Putamen (tissue), 1 donor: ENCODE measurements around the gene MARF1.
"Not testable (repeated sequence)": the region's sequence is repeated elsewhere in the genome, so short reads cannot be mapped to it uniquely, and the experiment has no call there.

ENCODE experiments used
- DNase-seq: peaks from one replicate; pipeline ENCODE4 v3.0.0-alpha.2; 2016; ENCODE audit warnings: low spot score

Gene MARF1

DNA sequence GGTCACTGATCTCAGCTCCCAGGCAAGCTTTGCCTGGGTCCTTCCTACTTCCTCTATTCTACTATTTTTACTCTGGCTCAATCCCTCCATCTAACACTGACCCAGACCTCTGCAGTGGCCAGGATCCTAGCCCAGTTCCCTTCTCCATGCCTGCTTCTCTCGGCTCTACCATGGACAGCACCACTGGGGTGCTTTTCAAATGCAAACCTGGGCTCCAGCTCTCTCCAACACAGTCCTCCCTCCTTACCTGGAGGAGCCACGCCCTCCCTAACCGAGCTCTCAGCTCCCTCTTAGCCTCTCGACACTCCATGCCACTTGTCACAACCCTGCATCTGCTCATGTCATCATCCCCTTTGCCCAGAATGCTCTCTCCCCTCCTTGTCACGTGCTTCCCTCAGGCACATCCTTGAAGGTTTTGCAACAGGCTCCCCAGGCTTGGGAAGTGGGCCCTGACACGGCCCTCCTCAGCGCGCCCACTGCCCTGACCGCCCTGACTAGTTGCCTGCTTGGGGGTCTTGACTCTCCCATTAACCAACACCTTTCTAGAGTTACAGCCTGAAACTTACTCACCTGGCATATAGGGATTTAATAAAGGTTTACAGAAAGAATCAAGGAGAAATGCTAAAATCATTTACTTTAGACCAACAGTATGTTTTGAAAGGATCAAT is 41.6 kb downstream of the MARF1 start:
- DNase-seq = no peak

DNA sequence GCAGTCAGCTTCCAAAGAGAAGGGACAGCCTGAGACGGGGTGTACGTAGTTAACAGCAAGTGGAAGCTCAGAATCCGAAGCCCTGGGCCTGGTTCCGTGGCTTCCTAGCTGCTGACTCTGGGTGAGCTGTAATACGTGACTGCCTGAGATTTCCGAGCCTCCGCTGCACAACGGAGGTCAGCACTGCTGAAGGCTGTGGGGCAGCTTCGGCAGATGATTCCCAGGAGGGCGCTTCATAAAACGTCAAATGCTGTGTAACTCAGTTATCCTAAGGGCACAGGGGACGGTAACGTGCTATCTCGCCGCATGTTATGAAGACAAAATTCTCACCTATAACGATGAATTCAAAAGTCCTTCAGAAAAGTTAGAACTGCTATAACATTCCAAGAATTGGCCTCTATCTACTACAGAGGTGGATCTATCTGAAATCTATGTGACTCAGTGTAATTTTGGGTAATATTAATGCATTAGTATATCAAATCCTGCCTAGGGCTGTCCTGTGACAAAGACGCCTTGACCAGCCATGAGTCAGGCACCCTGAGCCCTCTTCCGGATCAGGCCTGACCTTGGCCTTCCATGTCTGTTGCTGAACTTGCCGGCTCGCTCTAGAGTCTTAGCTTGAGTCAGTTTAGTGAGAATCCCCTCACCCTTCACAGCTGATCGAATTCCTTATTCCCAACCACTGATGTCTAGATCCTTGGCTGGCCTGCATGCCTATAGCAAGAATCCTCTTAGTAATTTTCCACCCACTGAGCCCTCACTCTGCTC is 43.5 kb downstream of the MARF1 start:
- DNase-seq = no peak

DNA sequence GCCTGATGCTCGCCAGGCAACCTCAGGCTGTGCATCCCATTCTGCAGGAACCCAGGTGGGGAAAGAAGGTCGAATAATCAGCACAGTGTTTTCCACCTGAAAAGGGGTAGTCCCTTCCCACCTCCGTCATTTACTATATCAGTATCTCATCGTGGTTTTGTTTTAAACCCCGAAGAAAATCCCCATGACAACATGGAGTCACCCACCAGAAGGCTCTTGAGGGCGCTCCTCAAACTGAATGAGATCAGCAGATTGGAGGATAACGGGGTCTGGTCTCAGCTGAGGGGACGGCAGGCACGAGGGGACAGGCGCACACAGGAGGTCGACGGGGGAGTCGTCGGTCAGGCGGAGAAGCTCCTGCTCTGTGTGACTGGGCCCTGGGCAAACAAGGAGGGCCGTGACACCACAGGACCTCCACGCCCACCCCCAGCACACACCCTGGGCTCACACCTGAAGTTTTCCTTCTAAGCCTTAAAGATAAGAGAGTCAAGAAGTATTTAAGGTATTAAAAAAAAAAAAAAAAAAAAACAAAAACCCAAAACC is 44.2 kb downstream of the MARF1 start:
- no peak for DNase-seq

DNA sequence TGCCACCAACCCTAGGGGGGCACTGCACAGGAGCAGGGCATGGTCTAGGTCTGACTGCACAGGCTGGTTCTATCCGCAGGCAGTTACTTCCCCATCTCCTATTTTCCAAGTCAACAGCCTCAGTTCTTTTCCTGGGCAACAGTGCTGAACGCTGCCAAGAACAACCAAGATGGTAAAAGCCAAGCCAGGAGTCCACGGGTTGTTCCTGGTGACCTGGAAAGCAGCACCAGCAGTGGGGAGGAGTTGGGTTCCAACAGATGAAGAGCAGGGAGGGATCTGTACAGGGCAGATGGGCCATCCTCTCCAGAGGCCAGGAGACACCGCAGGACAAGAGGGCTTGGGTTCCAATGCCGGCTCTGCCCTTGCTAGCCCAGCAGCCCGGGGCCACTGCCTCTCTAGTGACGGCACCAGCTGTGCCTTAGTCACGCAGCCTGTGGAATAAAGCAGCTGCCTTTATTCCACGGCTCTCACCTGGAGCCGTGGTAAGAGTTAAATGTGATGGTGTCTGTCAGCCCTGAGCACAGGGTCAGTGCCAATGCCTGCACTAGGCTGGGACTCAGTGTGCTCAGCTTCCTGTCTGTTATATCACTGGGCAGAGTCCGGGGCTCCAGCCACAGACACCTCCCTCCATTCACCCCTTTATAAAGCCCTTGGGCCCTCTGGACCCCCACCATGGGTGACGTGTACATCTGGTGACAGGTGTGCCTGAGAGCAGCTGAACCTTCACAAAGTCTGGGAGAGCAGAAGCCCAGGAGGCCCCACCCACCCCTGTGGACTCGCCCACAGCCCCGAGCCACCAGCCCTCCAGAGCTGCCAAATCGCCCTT is 44.9 kb downstream of the MARF1 start:
- DNase-seq = no peak

DNA sequence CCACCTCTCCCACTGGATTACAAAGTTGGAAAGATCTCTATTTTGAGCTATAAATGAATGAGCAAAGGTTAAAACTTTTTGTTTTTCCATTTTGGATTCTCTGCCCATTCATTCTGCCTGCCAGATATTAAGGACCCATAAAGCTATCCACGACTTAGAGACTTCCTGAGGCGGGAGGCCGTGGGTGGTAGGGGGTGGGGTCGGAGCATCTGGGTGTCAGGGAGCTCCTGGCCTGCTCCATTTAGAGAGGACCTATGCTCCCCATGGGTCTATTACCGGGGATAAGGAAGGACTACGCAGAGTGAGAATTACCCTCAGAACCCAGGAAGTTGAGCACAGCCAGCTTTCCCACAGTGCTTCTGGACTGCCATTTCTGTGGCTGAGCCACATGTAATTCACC is 45.8 kb downstream of the MARF1 start:
- no peak for DNase-seq

DNA sequence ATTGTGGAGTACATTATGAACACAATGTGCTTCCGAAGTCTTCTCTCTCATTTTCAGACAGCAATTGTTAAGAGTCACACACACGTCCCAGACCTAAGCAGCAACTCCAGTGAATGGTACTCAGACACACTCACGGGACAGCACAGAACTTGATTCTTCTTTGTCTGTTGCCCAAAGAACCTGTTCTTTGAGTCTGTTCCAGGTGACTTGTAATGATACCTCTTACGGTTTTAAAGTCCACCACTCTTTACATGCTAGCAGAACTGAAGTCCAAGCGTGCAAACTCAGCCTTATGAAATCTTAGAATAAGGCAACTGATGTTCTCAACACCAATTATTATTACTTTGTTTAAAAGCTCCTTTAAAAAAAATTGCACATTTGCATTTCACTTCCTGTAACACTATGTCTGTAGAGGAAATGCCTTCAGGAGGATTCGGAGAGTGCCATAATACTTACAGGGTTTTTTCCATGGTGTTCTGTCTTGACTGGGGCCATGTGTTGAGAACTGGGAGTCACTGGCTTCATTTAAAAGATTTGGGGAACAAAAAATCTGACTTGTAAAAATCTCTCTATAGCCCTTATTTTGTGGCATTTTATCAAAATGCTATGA is 48.1 kb downstream of the MARF1 start:
- no peak for DNase-seq

DNA sequence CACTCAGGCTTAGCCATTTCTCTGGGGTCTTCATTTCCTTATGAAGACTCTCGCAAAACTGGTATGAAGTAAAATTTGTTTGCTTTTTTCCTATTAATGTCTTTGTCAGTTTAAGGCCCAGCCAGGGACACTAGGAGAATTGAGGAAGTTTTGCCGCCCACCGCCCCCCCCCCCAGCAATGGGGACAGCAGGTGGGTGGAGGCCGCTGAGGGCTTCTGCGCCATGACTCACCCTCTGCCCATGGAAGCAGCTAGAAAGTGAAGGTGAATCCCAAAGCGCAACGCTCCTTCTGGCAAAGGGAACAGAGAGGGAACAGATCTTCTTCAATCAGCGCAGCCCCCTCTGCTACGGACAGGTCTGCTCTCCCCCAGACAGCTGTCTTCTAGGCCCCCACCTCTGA is 49.7 kb downstream of the MARF1 start:
- DNase-seq = no peak

DNA sequence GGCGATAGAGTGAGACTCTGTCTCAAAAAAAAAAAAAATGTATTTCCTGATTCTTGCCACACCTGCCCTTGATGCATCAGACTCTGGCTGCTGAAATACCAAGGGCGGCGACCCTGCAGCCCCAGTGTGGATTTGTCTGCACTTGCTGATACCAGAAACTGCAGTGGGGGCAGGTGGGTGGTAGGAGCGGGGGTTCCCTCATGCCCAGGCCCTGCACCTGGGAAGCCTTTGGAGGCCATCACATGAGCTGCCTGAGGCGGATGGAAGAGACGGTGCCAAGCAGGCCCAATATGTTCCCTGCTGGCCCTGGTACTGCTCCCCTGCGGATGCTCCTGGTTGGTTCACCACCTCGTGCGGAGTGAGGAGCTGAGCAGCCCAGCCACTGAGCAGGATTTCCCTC is 50.6 kb downstream of the MARF1 start:
- DNase-seq = no peak

DNA sequence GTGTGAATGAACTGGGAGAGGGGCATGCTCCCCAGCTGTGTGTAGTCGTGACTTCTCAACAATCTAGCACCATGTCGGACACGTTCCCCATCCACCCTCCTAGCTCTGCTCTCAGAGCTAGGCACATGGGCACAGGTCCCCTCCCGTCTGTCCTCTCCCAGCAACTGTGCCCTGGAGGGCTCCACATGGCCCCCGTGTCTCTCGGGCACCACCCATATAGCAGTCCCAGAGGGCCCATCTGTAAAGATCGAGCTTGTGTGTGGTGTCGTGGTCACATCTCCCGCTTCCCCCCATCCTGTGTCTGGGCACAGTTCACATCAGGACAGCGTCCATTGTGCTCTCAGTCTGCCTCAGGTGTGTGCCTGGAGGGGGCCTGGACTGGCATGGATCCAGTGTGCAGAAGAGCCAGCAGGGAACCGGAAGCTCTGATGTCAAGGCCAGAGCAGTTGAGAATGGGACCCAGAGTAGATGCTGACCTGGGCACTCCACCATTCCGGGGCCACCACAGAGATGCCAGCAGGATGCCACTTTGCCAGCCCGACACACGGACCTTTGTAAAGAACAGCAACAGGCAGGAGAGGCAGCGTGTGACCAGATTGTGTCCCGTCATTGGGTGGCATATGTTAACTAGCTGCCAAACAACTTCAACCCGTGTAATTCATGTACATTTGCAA is 55.7 kb downstream of the MARF1 start:
- no peak for DNase-seq

DNA sequence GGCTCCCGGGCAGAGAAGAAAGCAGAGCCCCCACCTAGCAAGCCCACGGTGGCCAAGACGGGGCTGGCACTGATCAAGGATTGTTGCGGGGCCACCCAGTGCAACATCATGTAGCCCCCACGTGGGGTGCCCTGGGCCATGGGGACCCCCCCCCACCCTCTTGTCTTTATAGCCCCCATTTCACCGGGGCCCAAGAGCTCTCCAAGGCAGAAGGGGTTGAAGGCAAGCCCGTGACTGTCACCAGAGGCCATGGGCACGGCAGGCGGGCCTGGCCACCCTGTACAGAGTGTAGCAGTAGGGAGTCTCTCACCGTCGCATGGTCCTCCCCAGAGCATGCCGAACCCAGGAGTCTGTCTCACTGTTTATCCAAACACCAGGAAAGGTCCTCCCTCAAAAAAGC is 56.2 kb downstream of the MARF1 start:
- no peak for DNase-seq

DNA sequence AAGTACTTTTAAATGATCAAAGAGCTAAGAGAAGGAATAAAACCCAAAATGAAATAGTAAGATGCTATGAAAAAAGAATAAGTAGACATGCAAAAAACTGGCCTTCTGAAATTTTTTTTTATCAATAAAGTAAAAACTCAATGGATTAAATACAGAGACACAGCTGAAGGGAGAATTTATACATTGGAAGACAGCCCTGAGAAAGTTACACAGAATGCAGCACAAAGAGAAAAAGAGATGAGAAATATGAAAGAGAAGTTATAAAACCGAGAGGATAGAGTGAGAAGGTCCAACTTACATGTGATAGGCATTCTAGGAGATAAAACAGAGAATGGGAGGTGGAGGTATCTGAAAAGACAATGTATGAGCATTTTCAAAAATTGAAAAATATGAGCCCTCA is 57.0 kb downstream of the MARF1 start:
- DNase-seq = no peak

DNA sequence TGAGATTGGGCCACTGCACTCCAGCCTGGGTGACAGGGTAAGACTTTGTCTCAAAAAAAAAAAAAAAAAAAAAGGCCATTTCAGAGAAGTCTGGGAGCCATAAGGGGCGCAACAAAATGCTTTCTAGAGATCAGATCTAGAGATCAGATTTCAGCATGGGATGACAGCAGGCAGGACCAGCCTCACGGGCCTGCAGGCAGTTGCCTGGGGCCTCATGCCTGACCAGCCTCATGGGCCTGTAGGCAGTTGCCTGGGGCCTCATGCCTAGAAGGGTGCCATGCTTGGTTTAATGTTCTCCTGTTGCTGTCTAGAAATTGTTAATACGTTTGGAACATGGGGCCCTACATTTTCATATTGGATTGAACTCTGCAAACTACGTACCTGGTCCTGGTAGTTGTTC is 59.4 kb downstream of the MARF1 start:
- DNase-seq = no peak

DNA sequence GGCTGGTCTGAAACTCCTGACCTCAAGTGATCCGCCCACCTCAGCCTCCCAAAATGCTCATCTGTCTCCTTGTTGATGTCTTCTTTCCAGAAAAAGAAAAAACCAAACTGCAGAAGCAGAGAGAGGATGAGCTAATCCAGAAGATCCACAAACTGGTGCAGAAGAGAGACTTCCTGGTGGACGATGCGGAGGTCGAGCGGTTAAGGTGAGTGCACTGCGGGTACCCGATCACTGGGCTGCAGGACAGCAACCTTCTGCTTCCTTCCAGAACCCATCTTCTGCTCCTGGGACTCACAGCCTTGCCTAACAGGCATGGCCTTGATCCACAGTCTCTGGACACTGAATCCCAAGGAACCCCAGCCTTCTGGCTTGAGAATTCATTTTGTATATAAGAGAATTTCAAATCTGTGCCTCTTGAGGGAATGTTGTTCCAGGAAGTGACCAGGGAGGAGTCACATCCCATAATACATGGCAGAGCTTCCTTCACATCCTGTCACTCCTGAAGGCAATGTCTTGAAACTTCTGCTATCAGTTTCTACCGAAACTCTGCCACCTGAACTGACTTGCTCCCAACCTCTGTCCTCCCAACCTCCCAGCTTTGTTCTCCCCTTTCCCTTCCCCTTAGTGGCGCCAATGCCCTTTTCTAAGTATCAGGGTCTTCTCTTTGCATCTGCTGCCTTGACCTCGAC is 61.7 kb downstream of the MARF1 start:
- DNase-seq = no peak

DNA sequence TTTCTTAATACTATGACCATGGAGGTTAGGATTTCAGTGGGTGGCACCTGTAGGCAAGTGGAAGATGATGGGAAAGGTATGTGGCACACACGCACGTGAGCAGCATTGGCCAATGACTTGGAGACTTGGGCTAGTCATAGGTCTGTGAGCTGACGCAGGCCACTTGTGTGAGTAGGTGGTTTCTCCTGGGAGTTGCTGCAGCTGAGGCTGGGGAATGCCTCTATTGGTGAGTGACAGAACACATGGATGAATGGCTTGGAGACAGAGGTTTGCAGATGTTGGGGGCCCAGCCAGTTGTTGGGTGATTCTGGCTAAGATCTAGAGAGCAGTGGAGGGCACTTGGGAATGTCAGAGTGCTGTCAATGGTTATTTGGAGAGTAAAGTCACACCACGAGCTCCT is 64.1 kb downstream of the MARF1 start:
- DNase-seq = no peak

DNA sequence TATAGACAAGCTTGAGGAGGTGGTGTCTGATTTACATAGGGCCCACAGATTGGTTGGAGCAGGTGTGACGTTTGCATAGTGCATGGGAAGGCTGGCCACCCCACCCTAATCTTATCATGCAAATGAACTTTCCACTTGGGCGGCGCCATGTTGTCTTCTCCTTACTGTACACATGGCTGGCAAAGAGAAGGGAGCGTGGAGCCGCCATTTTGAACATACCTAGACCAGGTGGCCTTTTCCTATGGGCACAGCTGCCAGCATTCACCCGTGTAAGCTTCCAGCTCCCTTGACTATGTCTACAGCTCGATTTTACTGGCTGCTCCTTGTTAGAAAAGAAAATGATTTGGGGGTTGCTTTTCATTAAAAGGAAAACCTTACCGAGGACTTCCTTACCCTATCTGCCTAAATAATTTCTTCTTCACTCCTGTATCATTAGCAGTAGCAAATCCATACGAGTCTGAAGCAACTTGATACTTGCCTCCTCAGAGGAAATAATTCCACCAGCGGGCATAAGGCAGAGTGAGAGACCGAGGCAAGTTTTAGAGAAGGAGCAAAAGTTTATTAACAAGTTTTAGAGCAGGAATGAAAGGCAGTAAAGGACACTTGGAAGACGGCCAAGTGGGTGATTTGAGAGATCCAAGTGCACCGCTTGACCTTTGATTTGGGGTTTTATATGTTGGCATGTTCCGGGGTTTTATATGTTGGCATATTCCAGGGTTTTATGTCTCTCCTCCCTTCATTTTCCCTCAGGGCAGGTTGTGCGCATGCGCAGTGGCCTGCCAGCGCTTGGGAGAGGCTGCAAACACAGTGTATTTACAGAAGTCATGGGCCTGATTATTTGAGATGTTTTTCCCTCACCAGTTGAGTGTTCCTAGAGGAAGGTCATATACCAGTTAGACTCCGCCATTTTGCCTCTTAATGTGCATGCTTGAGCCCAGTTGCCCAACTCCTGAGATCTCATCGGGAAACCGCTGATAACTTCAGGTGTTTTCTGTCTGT is 65.7 kb downstream of the MARF1 start:
- no peak for DNase-seq

DNA sequence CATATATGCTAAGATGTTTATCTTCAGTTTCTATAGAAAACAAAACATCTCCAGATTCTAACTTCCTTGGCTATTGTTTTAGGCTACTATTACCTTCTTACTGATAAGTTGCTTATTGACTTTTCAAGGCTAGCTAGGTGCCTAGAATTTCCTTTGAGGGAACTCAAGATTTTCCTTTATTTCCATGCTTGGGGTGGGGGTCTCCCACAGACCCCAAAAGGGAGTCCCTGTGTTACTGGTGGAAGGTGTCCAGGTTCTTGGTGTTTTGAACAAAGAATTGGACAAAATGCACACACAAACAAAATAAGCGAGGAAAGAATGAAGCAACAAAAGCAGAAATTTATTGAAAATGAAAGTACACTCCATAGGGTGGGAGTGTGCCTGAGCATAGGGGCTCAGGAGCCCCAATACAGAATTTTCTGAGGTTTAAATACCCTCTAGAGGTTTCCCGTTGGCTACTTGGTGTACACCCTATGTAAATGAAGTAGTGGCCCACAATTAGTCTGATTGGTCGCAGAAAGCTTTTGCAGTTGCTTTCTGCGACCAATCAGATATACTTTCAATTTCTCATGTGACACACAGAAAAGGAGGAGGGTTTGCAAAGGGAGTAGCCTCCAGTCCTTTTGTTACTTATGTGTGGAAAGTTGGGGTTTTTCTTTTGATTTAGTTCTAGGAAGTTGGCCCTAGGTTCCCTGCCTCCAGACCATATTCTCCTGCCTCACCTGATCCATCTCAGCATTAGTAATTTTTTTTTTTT is 67.5 kb downstream of the MARF1 start:
- DNase-seq = no peak

DNA sequence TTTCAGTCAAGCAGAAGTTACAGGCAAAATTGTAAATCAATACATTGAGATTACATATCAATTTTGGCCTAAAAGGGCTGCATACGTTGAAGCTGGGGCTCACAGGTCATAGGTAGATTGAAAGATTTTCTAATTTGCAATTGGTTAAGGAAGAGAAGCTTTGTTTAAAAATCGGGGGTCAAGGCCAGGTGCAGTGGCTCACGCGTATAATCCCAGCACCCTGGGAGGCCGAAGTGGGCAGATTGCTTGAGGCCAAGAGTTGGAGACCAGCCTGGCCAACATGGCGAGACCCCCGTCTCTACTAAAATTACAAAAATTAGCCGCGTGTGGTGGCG is 68.4 kb downstream of the MARF1 start:
- DNase-seq = no peak

DNA sequence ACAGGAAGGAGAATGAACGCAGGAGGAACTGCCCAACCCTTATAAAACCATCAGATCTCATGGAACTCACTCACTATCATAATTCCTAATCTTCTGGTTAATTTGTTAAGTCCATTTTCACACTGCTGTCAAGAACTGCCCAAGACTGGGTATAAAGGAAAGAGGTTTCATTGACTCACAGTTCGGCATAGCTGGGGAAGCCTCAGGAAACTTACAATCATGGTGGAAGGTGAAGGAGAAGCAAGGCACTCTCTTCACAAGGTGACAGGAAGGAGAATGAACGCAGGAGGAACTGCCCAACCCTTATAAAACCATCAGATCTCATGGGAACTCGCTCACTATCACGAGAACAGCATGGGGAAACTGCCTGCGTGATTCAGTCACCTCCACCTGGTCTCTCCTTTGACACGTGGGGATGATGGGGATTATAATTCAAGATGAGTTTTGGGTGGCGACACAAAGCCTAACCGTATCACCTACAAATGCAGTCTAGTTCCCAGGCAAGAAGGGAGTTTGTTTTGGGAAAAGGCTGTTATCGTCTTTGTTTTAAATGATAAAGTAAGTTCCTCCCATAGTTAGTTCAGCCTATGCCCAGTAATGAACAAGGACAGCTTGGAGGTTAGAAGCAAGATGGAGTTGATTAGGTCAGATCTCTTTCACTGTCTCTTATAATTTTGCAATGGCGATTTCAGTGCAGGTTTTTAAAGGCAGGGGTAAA is 68.9 kb downstream of the MARF1 start:
- DNase-seq = not testable (repeated sequence)
